Measurements from ENCODE around the gene SORCS2. TPM values are rescaled to one million over a fixed set of nuclear protein-coding genes. Genes with fewer than 3 reads are reported as not detected.

The SORCS2 gene
- total and polyA plus RNA-seq, 2 of the 4 experiments (the other 2 are of a cell fraction): 0.36 to 0.62 TPM

DNA sequence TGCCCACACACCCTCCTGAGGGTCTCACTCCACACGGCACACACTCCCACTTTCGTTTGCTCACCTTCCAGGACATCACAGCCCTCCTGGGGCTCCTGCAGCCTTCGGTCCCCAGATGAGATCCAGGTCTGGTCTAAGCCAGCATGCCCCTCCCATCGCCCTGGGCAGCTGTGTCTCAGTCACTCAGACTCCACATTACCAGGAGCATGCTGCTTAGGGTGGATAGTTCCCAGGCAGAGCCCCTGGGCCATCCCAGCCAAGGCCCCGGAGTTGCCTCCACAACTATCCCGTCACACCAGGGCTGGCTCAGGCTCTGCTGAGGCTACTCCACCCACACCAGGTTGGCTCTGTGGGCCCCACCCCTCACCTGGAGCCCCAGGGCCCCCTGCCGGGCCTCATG is 292.8 kb downstream of the SORCS2 start:
- H4K91ac ChIP-seq (ENCODE audit: insufficient read depth, low read depth, low read length): no peak overlapping the region
- no peak overlapping the region for H2AK5ac ChIP-seq (ENCODE audit: low read depth, low read length)
- 0% methylated on average over 1 of the region's 7 CpGs; no CpG with 5 or more reads in 1 of the 2 experiments for WGBS, 2 experiments (ENCODE audit: extremely low coverage in 2 of 2, insufficient read length in 1 of 2)
- H3K18ac ChIP-seq (ENCODE audit: low read depth, low read length): no peak overlapping the region
- H3K36me3 ChIP-seq (ENCODE audit: control insufficient read depth, insufficient read depth, low read length): no peaks in the 10 kb centered on the region
- BruUV-seq (replicated peaks): no TSS peak
- in situ Hi-C loops (cut with MboI; ENCODE audit: low sequenced_read_pairs): no loop called here
- no peak overlapping the region for H2AK9ac ChIP-seq (replicated peaks; ENCODE audit: low read depth, low read length, poor library complexity)
- no peak overlapping the region for H3K56ac ChIP-seq (ENCODE audit: extremely low read depth, insufficient read depth, low read length)
- no peaks in the 10 kb centered on the region for H3K9me1 ChIP-seq (ENCODE audit: insufficient read depth, low read length)
- H3K4me1 ChIP-seq (ENCODE audit: control insufficient read depth, insufficient read depth, low read length): no peaks in the 10 kb centered on the region
- no peak overlapping the region for H3K4me2 ChIP-seq (ENCODE audit: low read depth, low read length)
- POLR2A ChIA-PET (ENCODE audit: unreplicated experiment): no interaction called here
- DNase-seq: no peak
- H4K20me1 ChIP-seq (ENCODE audit: insufficient read depth, low read length): no peaks in the 10 kb centered on the region
- no peak overlapping the region for H3K9ac ChIP-seq (ENCODE audit: low read depth, low read length)
- H3K14ac ChIP-seq (replicated peaks; ENCODE audit: low read depth, low read length): no peak overlapping the region
- H3K79me1 ChIP-seq (ENCODE audit: low read depth in 1 of 2, low read length in 2 of 2): no peaks in the 10 kb centered on the region
- no peak overlapping the region for H2BK20ac ChIP-seq (ENCODE audit: low read depth, low read length)
- no peaks in the 10 kb centered on the region for H3K9me3 ChIP-seq (ENCODE audit: control insufficient read depth, insufficient read depth, low read length)
- no peak overlapping the region for H3K27ac ChIP-seq (ENCODE audit: insufficient read depth, low read length)
- CTCF ChIA-PET: no interaction called here
- no peak overlapping the region for H3K4me3 ChIP-seq (ENCODE audit: insufficient read depth, low read depth, low read length)
- no peak overlapping the region for H4K8ac ChIP-seq (ENCODE audit: low read depth in 2 of 2, low read length in 2 of 2)
- no peak overlapping the region for H2BK120ac ChIP-seq (ENCODE audit: low read depth, low read length)
- H3K27me3 ChIP-seq (ENCODE audit: control insufficient read depth, insufficient read depth, low read length): peaks cover 45% of the 10 kb centered on the region
- dilution Hi-C loops (cut with HindIII; ENCODE audit: low sequenced_read_pairs, unreplicated experiment): no loop called here
- H2BK15ac ChIP-seq (ENCODE audit: low read depth, low read length): no peak overlapping the region
- TF ChIP-seq RFX5 (IDR thresholded peaks at IDR 0.05; ENCODE audit: low read depth, low read length): no peak
- TF ChIP-seq RAD21 (IDR thresholded peaks at IDR 0.05; ENCODE audit: low read length): no peak
- TF ChIP-seq, protein P1, sequence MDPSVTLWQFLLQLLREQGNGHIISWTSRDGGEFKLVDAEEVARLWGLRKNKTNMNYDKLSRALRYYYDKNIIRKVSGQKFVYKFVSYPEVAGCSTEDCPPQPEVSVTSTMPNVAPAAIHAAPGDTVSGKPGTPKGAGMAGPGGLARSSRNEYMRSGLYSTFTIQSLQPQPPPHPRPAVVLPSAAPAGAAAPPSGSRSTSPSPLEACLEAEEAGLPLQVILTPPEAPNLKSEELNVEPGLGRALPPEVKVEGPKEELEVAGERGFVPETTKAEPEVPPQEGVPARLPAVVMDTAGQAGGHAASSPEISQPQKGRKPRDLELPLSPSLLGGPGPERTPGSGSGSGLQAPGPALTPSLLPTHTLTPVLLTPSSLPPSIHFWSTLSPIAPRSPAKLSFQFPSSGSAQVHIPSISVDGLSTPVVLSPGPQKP (IDR thresholded peaks at IDR 0.05; ENCODE audit: borderline replicate concordance, low read depth, low read length): no peak
- TF ChIP-seq SMC3 (IDR thresholded peaks at IDR 0.05; ENCODE audit: low read depth, low read length): no peak
- no peak for TF ChIP-seq MAFK (IDR thresholded peaks at IDR 0.05; ENCODE audit: low read depth, low read length)
- TF ChIP-seq RCOR1 (IDR thresholded peaks at IDR 0.05; ENCODE audit: insufficient replicate concordance, low read length): no peak
- TF ChIP-seq, protein P2, sequence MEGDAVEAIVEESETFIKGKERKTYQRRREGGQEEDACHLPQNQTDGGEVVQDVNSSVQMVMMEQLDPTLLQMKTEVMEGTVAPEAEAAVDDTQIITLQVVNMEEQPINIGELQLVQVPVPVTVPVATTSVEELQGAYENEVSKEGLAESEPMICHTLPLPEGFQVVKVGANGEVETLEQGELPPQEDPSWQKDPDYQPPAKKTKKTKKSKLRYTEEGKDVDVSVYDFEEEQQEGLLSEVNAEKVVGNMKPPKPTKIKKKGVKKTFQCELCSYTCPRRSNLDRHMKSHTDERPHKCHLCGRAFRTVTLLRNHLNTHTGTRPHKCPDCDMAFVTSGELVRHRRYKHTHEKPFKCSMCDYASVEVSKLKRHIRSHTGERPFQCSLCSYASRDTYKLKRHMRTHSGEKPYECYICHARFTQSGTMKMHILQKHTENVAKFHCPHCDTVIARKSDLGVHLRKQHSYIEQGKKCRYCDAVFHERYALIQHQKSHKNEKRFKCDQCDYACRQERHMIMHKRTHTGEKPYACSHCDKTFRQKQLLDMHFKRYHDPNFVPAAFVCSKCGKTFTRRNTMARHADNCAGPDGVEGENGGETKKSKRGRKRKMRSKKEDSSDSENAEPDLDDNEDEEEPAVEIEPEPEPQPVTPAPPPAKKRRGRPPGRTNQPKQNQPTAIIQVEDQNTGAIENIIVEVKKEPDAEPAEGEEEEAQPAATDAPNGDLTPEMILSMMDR (conservative IDR thresholded peaks at IDR 0.05; ENCODE audit: low read depth, low read length): no peak
- no peak overlapping the region for H2AFZ ChIP-seq (replicated peaks; ENCODE audit: low read length, poor library complexity)
- no peak overlapping the region for H4K5ac ChIP-seq (ENCODE audit: low read depth, low read length)
- no peak for ATAC-seq (ENCODE audit: low read depth)
- H3K23ac ChIP-seq (ENCODE audit: low read depth, low read length): no peak overlapping the region
- H2BK5ac ChIP-seq (ENCODE audit: low read depth, low read length, poor library complexity, severe bottlenecking): no peak overlapping the region
- no peak overlapping the region for H3K4ac ChIP-seq (ENCODE audit: low read depth, low read length)
- intact Hi-C loops (cut with micrococcal nuclease): no loop called here
